Astrocyte of the spinal cord (primary cell): Measurements from ENCODE around the gene STARD3.
"Not testable (repeated sequence)": the region's sequence is repeated elsewhere in the genome, so short reads cannot be mapped to it uniquely, and the experiment has no call there.

Experiments
- DNase-seq: peaks from one replicate; pipeline ENCODE4 v3.0.0; 2011; ENCODE audit warnings: low read depth, low spot score
- H3K4me3 ChIP-seq: 2 replicates; pipeline ENCODE4 v1.5.1; 2011; ENCODE audit warnings: low read depth, mild to moderate bottlenecking, low read length, moderate library complexity
- CTCF ChIP-seq: IDR thresholded peaks from 2 replicates; pipeline ENCODE4 v1.5.1; 2012; ENCODE audit warnings: low read depth, mild to moderate bottlenecking, low read length, inconsistent platforms
- in situ Hi-C: cut with HindIII; loops from 2 replicates; pipeline ENCODE4 v1.10.0; 2017; ENCODE audit warnings: low sequenced_read_pairs

Gene STARD3

GRCh38 chr17:39636927-39637736, at the start of gene STARD3:
STARD3 (plus strand) TSS chr17:39637144; CDS start chr17:39653532, 16,388 bp downstream.
- H3K4me3 ChIP-seq, result peak within 1 kb of the TSS; percentile 94
- no peak for TF ChIP-seq CTCF
- in situ Hi-C loops, result no loop called here
- DNase-seq, result peak; percentile 87

GRCh38 chr17:39590180-39590579, 46.8 kb upstream of the STARD3 start:
- in situ Hi-C loops, DNase-seq: not testable (repeated sequence)

GRCh38 chr17:39591958-39592954, 44.7 kb upstream of the STARD3 start:
- peak; percentile 38 for DNase-seq
- no peak for TF ChIP-seq CTCF

More at GRCh38 chr17:39590180-39590579, 46.8 kb upstream of the STARD3 start:
- H3K4me3 ChIP-seq, result not testable (repeated sequence)

GRCh38 chr17:39593371-39593770, 43.6 kb upstream of the STARD3 start:
- no peak for DNase-seq
- in situ Hi-C loops, result no loop called here
- H3K4me3 ChIP-seq, result no peak overlapping the region
- no peak for TF ChIP-seq CTCF

More at GRCh38 chr17:39591958-39592954, 44.7 kb upstream of the STARD3 start:
- in situ Hi-C loops, result no loop called here
- H3K4me3 ChIP-seq, result no peak overlapping the region

GRCh38 chr17:39595294-39595693, 41.6 kb upstream of the STARD3 start:
- DNase-seq, result no peak
- no peak for TF ChIP-seq CTCF
- no peak overlapping the region for H3K4me3 ChIP-seq
- in situ Hi-C loops, result no loop called here

- in situ Hi-C loops, result no loop called here
- H3K4me3 ChIP-seq, result no peak overlapping the region
- DNase-seq, result no peak
- TF ChIP-seq CTCF, result no peak
Observed at GRCh38 chr17:39595928-39596510, 40.9 kb upstream of the STARD3 start.
